CD14-positive monocyte (primary cell): ENCODE results near the gene SPTB. TPM values are rescaled to one million over a fixed set of nuclear protein-coding genes. Genes with fewer than 3 reads are reported as not detected.

Experiments
- DNase-seq, 3 donors: peaks; one replicate each; pipeline ENCODE4 v3.0.0-alpha.2; 2011 to 2022
- H2AFZ ChIP-seq: 2 replicates; pipeline ENCODE4 v1.6.0; 2012; ENCODE audit warnings: mild to moderate bottlenecking, low read depth, low read length, inconsistent platforms; ENCODE audit not compliant: insufficient read depth, poor library complexity, severe bottlenecking
- H3K27ac ChIP-seq, 2 donors: 1 replicate in 1 of 2; 2 replicates in 1 of 2; pipeline ENCODE4 v1.5.1; 2012 to 2013; ENCODE audit warnings: low read length in 2 of 2, control low read depth in 1 of 2, inconsistent platforms in 1 of 2, low read depth in 1 of 2, mild to moderate bottlenecking in 1 of 2
- H3K27me3 ChIP-seq, 2 donors: one replicate each; pipeline versions ENCODE4 v1.6.0 to v1.6.1; 2011 to 2013; ENCODE audit warnings: low read length in 2 of 2; ENCODE audit not compliant: control insufficient read depth in 2 of 2, insufficient read depth in 2 of 2
- H3K36me3 ChIP-seq, 2 donors: replicated peaks in 1 of 2; 1 replicate in 1 of 2; 2 replicates in 1 of 2; pipeline versions ENCODE4 v1.5.1 to v1.6.1; 2012 to 2013; ENCODE audit warnings: low read length in 2 of 2, control low read depth in 1 of 2, inconsistent platforms in 1 of 2, mild to moderate bottlenecking in 1 of 2; ENCODE audit not compliant: insufficient read depth in 2 of 2, control insufficient read depth in 1 of 2
- H3K4me1 ChIP-seq, 2 donors: 1 replicate in 1 of 2; 2 replicates in 1 of 2; pipeline versions ENCODE4 v1.5.1 to v1.6.1; 2012 to 2013; ENCODE audit warnings: low read length in 2 of 2, control low read depth in 1 of 2, inconsistent platforms in 1 of 2, mild to moderate bottlenecking in 1 of 2, moderate library complexity in 1 of 2; ENCODE audit not compliant: insufficient read depth in 2 of 2, control insufficient read depth in 1 of 2
- H3K4me2 ChIP-seq: replicated peaks from 2 replicates; pipeline ENCODE3; 2012; ENCODE audit warnings: low read length, moderate library complexity, mild to moderate bottlenecking; ENCODE audit not compliant: poor library complexity, severe bottlenecking; ENCODE audit errors: extremely low read depth
- H3K4me3 ChIP-seq, 3 experiments: fragments of 200-600 bp in 1 of 3; sonication (generic) in 1 of 3; replicated peaks in 1 of 3; 1 replicate in 2 of 3; 2 replicates in 1 of 3; pipeline ENCODE4 v1.5.1; 2011 to 2013; ENCODE audit warnings: low read length in 3 of 3, mild to moderate bottlenecking in 3 of 3, control low read depth in 2 of 3, low read depth in 2 of 3, inconsistent platforms in 1 of 3, moderate library complexity in 1 of 3
- H3K79me2 ChIP-seq: 2 replicates; pipeline ENCODE4 v1.6.0; 2012; ENCODE audit warnings: mild to moderate bottlenecking, control low read depth, inconsistent platforms, low read length, moderate library complexity; ENCODE audit not compliant: insufficient read depth
- H3K9ac ChIP-seq: 2 replicates; pipeline ENCODE4 v1.6.0; 2017; ENCODE audit warnings: low read length, mild to moderate bottlenecking; ENCODE audit not compliant: insufficient read depth, poor library complexity, severe bottlenecking
- H3K9me3 ChIP-seq, 2 donors: replicated peaks in 1 of 2; 1 replicate in 1 of 2; 2 replicates in 1 of 2; pipeline versions ENCODE4 v1.5.1 to v1.6.1; 2012 to 2013; ENCODE audit warnings: low read length in 2 of 2, control low read depth in 1 of 2; ENCODE audit not compliant: control insufficient read depth in 1 of 2, insufficient read depth in 1 of 2
- H4K20me1 ChIP-seq: 2 replicates; pipeline ENCODE4 v1.6.0; 2012; ENCODE audit warnings: mild to moderate bottlenecking, low read length, control low read depth, moderate library complexity; ENCODE audit not compliant: insufficient read depth
- H3K27ac Mint-ChIP-seq, 7 donors: one replicate each; pipeline ENCODE4 v1.8.0; 2020; ENCODE audit warnings: mild to moderate bottlenecking in 7 of 7, mixed read lengths in 7 of 7, moderate library complexity in 6 of 7, inconsistent platforms in 2 of 7
- H3K27me3 Mint-ChIP-seq, 3 donors: one replicate each; pipeline ENCODE4 v1.8.0; 2021 to 2022; ENCODE audit warnings: low read depth in 3 of 3, mild to moderate bottlenecking in 3 of 3, mixed read lengths in 3 of 3, moderate library complexity in 3 of 3, inconsistent platforms in 1 of 3
- H3K36me3 Mint-ChIP-seq, 2 donors: one replicate each; pipeline ENCODE4 v1.8.0; 2020; ENCODE audit warnings: mixed read lengths in 2 of 2, inconsistent platforms in 1 of 2, mild to moderate bottlenecking in 1 of 2
- H3K4me1 Mint-ChIP-seq: one replicate; pipeline ENCODE4 v1.8.0; 2020; ENCODE audit warnings: mild to moderate bottlenecking, mixed read lengths
- H3K4me3 Mint-ChIP-seq, 2 donors: one replicate each; pipeline ENCODE4 v1.8.0; 2020; ENCODE audit warnings: mild to moderate bottlenecking in 2 of 2, mixed read lengths in 2 of 2, moderate library complexity in 1 of 2
- H3K9me3 Mint-ChIP-seq, 7 donors: one replicate each; pipeline ENCODE4 v1.8.0; 2020 to 2022; ENCODE audit warnings: mixed read lengths in 7 of 7, mild to moderate bottlenecking in 6 of 7, moderate library complexity in 6 of 7, inconsistent platforms in 2 of 7
- WGBS: methylation state at CpG from one replicate; pipeline ENCODE4 v1.1.5; 2013; ENCODE audit warnings: missing lambda C conversion rate; ENCODE audit not compliant: insufficient coverage; 5-methylcytosine and 5-hydroxymethylcytosine counted together
- intact Hi-C, 2 donors: fragments of 100-400 bp; cut with micrococcal nuclease; formaldehyde crosslinking; loops; one replicate each; pipeline versions ENCODE4 v1.15.0 to v1.15.1; 2023
- polyA plus RNA-seq, 3 donors: library from polyadenylated mRNA; depleted of rRNA in 1 of 3; unstranded in 2 of 3; stranded (reverse) in 1 of 3; fragments of 300-500 nt in 2 of 3; fragments of >200 nt in 1 of 3; fragmentation: Illumina TruSeq in 2 of 3; gene quantifications; 1 replicate in 2 of 3; 2 replicates in 1 of 3; pipeline ENCODE4 v1.2.3, GENCODE V29; 2012 to 2021
- TF ChIP-seq, protein P1 (sequence below): fragments of 200-600 bp; IDR thresholded peaks from one replicate; pipeline ENCODE4 v1.8.0; 2022; ENCODE audit warnings: antibody characterized with exemption, mild to moderate bottlenecking

SPTB gene
- polyA plus RNA-seq, 3 donors, result not detected

DNA sequence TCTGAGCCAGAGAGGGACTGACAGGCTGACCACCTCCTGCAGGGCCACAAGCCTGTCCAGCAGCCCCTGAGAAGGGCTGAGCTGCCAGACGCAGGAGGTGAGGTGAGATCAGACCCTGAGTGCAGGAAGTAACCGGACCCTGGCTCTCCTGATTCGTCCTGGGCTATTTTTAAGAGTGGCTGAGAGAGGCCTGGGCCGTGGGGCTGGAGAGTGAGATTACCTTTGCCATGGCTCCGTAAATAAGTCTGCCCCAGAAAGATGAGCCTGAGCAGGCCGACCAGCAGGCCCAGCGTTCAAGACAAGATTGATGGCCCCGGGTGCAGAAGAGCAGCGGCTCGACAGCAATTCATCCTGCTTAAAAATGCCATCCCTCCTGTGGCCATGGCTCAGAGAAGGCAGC lies 54.2 kb downstream of the SPTB start:
- peaks cover 9 to 13% (median 10%) of the 10 kb centered on the region in 3 donors for H3K27me3 Mint-ChIP-seq
- intact Hi-C loops, result loop anchor here in 1 of 2 donors (10.0 kb wide), 1 partner anchor 159 kb away; the partner anchor contains the start of gene FNTB
- TF ChIP-seq, protein P1, sequence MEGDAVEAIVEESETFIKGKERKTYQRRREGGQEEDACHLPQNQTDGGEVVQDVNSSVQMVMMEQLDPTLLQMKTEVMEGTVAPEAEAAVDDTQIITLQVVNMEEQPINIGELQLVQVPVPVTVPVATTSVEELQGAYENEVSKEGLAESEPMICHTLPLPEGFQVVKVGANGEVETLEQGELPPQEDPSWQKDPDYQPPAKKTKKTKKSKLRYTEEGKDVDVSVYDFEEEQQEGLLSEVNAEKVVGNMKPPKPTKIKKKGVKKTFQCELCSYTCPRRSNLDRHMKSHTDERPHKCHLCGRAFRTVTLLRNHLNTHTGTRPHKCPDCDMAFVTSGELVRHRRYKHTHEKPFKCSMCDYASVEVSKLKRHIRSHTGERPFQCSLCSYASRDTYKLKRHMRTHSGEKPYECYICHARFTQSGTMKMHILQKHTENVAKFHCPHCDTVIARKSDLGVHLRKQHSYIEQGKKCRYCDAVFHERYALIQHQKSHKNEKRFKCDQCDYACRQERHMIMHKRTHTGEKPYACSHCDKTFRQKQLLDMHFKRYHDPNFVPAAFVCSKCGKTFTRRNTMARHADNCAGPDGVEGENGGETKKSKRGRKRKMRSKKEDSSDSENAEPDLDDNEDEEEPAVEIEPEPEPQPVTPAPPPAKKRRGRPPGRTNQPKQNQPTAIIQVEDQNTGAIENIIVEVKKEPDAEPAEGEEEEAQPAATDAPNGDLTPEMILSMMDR, result no peak
- no peak overlapping the region for H3K9ac ChIP-seq
- peaks cover 0 to 5% of the 10 kb centered on the region in 2 donors for H3K27me3 ChIP-seq
- H3K4me3 Mint-ChIP-seq, result no peak overlapping the region
- no peak overlapping the region for H3K27ac Mint-ChIP-seq
- no peaks in the 10 kb centered on the region for H3K36me3 Mint-ChIP-seq
- H3K9me3 Mint-ChIP-seq, result no peaks in the 10 kb centered on the region
- no peaks in the 10 kb centered on the region for H3K36me3 ChIP-seq
- no peaks in the 10 kb centered on the region for H4K20me1 ChIP-seq
- H3K79me2 ChIP-seq, result no peaks in the 10 kb centered on the region
- no peak for DNase-seq
- no peak overlapping the region for H3K4me2 ChIP-seq
- H3K9me3 ChIP-seq, result no peaks in the 10 kb centered on the region
- H3K27ac ChIP-seq, result no peak overlapping the region
- WGBS, result 85% methylated on average over 8 of the region's 10 CpGs
- H2AFZ ChIP-seq, result no peak overlapping the region
- peaks cover 18 to 21% of the 10 kb centered on the region in 2 donors for H3K4me1 ChIP-seq
- H3K4me3 ChIP-seq, result no peak overlapping the region
- peaks cover 34% of the 10 kb centered on the region for H3K4me1 Mint-ChIP-seq

DNA sequence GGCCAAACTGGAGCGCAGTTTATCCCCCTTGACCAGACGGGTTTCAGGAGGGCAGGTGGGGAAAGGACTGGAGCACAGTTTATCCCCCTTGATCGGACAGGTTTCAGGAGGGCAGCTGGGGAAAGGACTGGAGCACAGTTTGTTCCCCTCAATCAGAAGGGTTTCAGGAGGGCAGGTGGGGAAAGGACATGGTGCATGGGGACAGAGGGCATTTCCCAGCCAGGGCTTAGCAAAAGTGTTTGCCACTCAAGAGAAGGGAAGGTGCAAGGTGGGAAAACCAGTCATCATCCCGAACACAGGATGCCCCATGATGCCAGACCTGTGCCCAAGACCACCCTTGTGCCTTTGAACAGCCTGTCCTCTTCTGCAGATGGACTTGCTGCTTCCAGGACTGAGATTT lies 54.7 kb downstream of the SPTB start:
- Histone ChIP-seq H3K4me1 (peaks cover 18 to 21% of the 10 kb centered on the region in 2 donors), H3K27ac (no peak overlapping the region), H3K9ac (no peak overlapping the region), H3K4me3 (no peak overlapping the region), H3K4me2 (no peak overlapping the region), H4K20me1 (no peaks in the 10 kb centered on the region), H3K27me3 (peaks cover 0 to 5% of the 10 kb centered on the region in 2 donors), H2AFZ (no peak overlapping the region), H3K36me3 (no peaks in the 10 kb centered on the region), H3K79me2 (no peaks in the 10 kb centered on the region), H3K9me3 (no peaks in the 10 kb centered on the region)
- H3K4me1 Mint-ChIP-seq, result peaks cover 34% of the 10 kb centered on the region
- intact Hi-C loops, result loop anchor here in 1 of 2 donors (10.0 kb wide), 1 partner anchor 160 kb away; the partner anchor contains the start of gene FNTB
- H3K27me3 Mint-ChIP-seq, result peaks cover 9 to 13% (median 10%) of the 10 kb centered on the region in 3 donors
- H3K9me3 Mint-ChIP-seq, result no peaks in the 10 kb centered on the region
- WGBS, result 93% methylated on average over 3 of the region's 4 CpGs
- H3K36me3 Mint-ChIP-seq, result no peaks in the 10 kb centered on the region
- TF ChIP-seq, protein P1, result no peak
- no peak for DNase-seq
- H3K27ac Mint-ChIP-seq, result no peak overlapping the region
- H3K4me3 Mint-ChIP-seq, result no peak overlapping the region
